Myometrial cell (primary cell): ENCODE data around the gene IFNG-AS1. TPM values are rescaled to one million over a fixed set of nuclear protein-coding genes. Genes with fewer than 3 reads are reported as not detected.

ENCODE experiments used
- total RNA-seq: library from RNA; depleted of rRNA; stranded (reverse); fragments of >200 nt; gene quantifications from 2 replicates; pipeline ENCODE4 v1.2.3, GENCODE V29; 2015

IFNG-AS1 gene
- not detected in 2 replicates for total RNA-seq

GRCh38 chr12:67989184-67989920 is at the start of gene IFNG-AS1:
Gene IFNG-AS1, plus strand, starts transcription at chr12:67989447.

Other genes with a start within 250 kb of the IFNG-AS1 start
- gene IFNG, start 170.3 kb downstream of the IFNG-AS1 start, total RNA-seq = not detected in 2 replicates
- gene IL26, start 236.4 kb downstream of the IFNG-AS1 start, total RNA-seq = not detected in 2 replicates